ENCODE data around the gene NDUFB7.

NDUFB7 gene

DNA sequence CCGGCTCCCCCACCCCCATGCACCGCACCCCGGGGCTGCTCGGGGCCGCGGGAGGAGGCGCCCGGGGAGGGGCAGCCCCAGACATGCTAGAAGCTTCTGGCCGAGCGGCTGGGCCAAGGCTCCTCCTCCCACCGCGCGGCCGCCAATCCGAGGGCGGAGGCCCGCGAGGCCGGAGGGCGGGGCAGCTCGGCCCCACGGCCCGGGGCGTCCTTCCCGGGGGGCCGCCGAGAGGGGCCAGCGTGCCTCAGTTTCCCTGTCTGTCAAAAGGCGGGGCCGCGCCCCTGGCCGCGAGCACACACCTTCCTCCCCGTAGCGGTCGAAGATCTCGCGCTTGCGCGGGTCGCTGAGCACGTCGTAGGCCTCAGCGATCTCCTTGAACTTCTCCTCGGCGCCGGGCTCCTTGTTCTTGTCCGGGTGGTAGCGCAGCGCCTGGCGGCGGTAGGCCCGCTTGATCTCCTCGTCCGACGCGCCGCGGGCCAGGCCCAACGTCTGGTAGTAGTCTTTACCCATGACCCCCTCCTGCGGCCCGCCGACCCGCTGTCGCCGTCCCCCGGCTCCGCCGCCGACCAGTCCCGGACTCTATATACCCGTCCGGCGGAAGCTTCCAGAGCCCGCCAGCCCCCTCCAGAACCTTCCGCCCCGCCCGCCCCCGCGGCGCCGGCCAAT, 53.9 kb downstream of the NDUFB7 start, which contains the start of gene DNAJB1 (continued):
- TF ChIP-seq, protein P1, sequence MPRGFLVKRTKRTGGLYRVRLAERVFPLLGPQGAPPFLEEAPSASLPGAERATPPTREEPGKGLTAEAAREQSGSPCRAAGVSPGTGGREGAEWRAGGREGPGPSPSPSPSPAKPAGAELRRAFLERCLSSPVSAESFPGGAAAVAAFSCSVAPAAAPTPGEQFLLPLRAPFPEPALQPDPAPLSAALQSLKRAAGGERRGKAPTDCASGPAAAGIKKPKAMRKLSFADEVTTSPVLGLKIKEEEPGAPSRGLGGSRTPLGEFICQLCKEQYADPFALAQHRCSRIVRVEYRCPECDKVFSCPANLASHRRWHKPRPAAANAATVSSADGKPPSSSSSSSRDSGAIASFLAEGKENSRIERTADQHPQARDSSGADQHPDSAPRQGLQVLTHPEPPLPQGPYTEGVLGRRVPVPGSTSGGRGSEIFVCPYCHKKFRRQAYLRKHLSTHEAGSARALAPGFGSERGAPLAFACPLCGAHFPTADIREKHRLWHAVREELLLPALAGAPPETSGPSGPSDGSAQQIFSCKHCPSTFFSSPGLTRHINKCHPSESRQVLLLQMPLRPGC (tag by site-specific recombination; IDR thresholded peaks at IDR 0.05) = no peak
- TF ChIP-seq ZNF830 (tag by site-specific recombination; IDR thresholded peaks at IDR 0.05; ENCODE audit: low read depth) (no peak), ZNF2 (tag by site-specific recombination; IDR thresholded peaks at IDR 0.05) (peak; percentile 67), ZNF600 (tag by site-specific recombination; IDR thresholded peaks at IDR 0.05) (peak; percentile 10; the same call in 1 of the 2 replicates), ZNF513 (tag by site-specific recombination; IDR thresholded peaks at IDR 0.05) (0 out of 2 replicates have a peak, but pooled peaks have one; percentile 25), GLI4 (tag by site-specific recombination; IDR thresholded peaks at IDR 0.05) (0 out of 2 replicates have a peak, but pooled peaks have one; percentile 75), ZNF514 (tag by site-specific recombination; IDR thresholded peaks at IDR 0.05) (no peak), OVOL3 (tag by site-specific recombination; IDR thresholded peaks at IDR 0.05) (peak; percentile 63; the same call in 1 of the 2 replicates), ZBTB20 (tag by site-specific recombination; IDR thresholded peaks at IDR 0.05) (peak; percentile 8; the same call in 1 of the 2 replicates), BCL11B (tag by site-specific recombination; IDR thresholded peaks at IDR 0.05; ENCODE audit: low read depth) (0 out of 2 replicates have a peak, but pooled peaks have one; percentile 42), KLF10 (tag by site-specific recombination; IDR thresholded peaks at IDR 0.05) (peak; percentile 40), ZNF639 (tag by site-specific recombination; IDR thresholded peaks at IDR 0.05) (0 out of 2 replicates have a peak, but pooled peaks have one; percentile 42), ZNF747 (tag by site-specific recombination; IDR thresholded peaks at IDR 0.05) (no peak)
- TF ChIP-seq, protein P2, sequence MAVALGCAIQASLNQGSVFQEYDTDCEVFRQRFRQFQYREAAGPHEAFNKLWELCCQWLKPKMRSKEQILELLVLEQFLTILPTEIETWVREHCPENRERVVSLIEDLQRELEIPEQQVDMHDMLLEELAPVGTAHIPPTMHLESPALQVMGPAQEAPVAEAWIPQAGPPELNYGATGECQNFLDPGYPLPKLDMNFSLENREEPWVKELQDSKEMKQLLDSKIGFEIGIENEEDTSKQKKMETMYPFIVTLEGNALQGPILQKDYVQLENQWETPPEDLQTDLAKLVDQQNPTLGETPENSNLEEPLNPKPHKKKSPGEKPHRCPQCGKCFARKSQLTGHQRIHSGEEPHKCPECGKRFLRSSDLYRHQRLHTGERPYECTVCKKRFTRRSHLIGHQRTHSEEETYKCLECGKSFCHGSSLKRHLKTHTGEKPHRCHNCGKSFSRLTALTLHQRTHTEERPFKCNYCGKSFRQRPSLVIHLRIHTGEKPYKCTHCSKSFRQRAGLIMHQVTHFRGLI (tag by site-specific recombination; IDR thresholded peaks at IDR 0.05) = no peak
- TF ChIP-seq, protein P3, sequence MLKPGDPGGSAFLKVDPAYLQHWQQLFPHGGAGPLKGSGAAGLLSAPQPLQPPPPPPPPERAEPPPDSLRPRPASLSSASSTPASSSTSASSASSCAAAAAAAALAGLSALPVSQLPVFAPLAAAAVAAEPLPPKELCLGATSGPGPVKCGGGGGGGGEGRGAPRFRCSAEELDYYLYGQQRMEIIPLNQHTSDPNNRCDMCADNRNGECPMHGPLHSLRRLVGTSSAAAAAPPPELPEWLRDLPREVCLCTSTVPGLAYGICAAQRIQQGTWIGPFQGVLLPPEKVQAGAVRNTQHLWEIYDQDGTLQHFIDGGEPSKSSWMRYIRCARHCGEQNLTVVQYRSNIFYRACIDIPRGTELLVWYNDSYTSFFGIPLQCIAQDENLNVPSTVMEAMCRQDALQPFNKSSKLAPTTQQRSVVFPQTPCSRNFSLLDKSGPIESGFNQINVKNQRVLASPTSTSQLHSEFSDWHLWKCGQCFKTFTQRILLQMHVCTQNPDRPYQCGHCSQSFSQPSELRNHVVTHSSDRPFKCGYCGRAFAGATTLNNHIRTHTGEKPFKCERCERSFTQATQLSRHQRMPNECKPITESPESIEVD (tag by site-specific recombination; IDR thresholded peaks at IDR 0.05) = no peak
- TF ChIP-seq, protein P4, sequence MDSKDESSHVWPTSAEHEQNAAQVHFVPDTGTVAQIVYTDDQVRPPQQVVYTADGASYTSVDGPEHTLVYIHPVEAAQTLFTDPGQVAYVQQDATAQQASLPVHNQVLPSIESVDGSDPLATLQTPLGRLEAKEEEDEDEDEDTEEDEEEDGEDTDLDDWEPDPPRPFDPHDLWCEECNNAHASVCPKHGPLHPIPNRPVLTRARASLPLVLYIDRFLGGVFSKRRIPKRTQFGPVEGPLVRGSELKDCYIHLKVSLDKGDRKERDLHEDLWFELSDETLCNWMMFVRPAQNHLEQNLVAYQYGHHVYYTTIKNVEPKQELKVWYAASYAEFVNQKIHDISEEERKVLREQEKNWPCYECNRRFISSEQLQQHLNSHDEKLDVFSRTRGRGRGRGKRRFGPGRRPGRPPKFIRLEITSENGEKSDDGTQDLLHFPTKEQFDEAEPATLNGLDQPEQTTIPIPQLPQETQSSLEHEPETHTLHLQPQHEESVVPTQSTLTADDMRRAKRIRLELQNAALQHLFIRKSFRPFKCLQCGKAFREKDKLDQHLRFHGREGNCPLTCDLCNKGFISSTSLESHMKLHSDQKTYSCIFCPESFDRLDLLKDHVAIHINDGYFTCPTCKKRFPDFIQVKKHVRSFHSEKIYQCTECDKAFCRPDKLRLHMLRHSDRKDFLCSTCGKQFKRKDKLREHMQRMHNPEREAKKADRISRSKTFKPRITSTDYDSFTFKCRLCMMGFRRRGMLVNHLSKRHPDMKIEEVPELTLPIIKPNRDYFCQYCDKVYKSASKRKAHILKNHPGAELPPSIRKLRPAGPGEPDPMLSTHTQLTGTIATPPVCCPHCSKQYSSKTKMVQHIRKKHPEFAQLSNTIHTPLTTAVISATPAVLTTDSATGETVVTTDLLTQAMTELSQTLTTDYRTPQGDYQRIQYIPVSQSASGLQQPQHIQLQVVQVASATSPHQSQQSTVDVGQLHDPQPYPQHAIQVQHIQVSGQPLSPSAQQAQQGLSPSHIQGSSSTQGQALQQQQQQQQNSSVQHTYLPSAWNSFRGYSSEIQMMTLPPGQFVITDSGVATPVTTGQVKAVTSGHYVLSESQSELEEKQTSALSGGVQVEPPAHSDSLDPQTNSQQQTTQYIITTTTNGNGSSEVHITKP (tag by site-specific recombination; IDR thresholded peaks at IDR 0.05) = peak; percentile 35
- TF ChIP-seq, protein P5, sequence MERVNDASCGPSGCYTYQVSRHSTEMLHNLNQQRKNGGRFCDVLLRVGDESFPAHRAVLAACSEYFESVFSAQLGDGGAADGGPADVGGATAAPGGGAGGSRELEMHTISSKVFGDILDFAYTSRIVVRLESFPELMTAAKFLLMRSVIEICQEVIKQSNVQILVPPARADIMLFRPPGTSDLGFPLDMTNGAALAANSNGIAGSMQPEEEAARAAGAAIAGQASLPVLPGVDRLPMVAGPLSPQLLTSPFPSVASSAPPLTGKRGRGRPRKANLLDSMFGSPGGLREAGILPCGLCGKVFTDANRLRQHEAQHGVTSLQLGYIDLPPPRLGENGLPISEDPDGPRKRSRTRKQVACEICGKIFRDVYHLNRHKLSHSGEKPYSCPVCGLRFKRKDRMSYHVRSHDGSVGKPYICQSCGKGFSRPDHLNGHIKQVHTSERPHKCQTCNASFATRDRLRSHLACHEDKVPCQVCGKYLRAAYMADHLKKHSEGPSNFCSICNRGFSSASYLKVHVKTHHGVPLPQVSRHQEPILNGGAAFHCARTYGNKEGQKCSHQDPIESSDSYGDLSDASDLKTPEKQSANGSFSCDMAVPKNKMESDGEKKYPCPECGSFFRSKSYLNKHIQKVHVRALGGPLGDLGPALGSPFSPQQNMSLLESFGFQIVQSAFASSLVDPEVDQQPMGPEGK (tag by site-specific recombination; IDR thresholded peaks at IDR 0.05) = peak; percentile 61
- TF ChIP-seq, protein P6, sequence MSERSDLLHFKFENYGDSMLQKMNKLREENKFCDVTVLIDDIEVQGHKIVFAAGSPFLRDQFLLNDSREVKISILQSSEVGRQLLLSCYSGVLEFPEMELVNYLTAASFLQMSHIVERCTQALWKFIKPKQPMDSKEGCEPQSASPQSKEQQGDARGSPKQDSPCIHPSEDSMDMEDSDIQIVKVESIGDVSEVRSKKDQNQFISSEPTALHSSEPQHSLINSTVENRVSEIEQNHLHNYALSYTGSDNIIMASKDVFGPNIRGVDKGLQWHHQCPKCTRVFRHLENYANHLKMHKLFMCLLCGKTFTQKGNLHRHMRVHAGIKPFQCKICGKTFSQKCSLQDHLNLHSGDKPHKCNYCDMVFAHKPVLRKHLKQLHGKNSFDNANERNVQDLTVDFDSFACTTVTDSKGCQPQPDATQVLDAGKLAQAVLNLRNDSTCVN (tag by site-specific recombination; optimal IDR thresholded peaks at IDR 0.05) = peak; percentile 79
- TF ChIP-seq, protein P7, sequence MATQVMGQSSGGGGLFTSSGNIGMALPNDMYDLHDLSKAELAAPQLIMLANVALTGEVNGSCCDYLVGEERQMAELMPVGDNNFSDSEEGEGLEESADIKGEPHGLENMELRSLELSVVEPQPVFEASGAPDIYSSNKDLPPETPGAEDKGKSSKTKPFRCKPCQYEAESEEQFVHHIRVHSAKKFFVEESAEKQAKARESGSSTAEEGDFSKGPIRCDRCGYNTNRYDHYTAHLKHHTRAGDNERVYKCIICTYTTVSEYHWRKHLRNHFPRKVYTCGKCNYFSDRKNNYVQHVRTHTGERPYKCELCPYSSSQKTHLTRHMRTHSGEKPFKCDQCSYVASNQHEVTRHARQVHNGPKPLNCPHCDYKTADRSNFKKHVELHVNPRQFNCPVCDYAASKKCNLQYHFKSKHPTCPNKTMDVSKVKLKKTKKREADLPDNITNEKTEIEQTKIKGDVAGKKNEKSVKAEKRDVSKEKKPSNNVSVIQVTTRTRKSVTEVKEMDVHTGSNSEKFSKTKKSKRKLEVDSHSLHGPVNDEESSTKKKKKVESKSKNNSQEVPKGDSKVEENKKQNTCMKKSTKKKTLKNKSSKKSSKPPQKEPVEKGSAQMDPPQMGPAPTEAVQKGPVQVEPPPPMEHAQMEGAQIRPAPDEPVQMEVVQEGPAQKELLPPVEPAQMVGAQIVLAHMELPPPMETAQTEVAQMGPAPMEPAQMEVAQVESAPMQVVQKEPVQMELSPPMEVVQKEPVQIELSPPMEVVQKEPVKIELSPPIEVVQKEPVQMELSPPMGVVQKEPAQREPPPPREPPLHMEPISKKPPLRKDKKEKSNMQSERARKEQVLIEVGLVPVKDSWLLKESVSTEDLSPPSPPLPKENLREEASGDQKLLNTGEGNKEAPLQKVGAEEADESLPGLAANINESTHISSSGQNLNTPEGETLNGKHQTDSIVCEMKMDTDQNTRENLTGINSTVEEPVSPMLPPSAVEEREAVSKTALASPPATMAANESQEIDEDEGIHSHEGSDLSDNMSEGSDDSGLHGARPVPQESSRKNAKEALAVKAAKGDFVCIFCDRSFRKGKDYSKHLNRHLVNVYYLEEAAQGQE (tag by site-specific recombination; IDR thresholded peaks at IDR 0.05) = peak; percentile 45

Measured in HEK293 (cell line).